H1 (cell line): ENCODE results near the gene BGN. TPM values are rescaled to one million over a fixed set of nuclear protein-coding genes. Genes with fewer than 3 reads are reported as not detected.

Experiments
- CTCF ChIA-PET: fragments of 300-600 bp; sonication (Branson Sonifier 250); formaldehyde crosslinking; loops from one replicate; lab custom pipeline; 2021; ENCODE audit not compliant: partially characterized antibody; lab: Charles Lee
- POLR2A ChIA-PET: fragments of 300-600 bp; sonication (Branson Sonifier 250); formaldehyde crosslinking; loops from one replicate; lab custom pipeline; 2021; ENCODE audit warnings: inconsistent platforms; ENCODE audit not compliant: partially characterized antibody; lab: Charles Lee
- DNase-seq, 2 experiments: peaks; one replicate each; pipeline versions ENCODE4 v3.0.0 to v3.0.0-alpha.2; 2010 to 2022; ENCODE audit warnings: low spot score in 2 of 2, low read depth in 1 of 2, mixed read lengths in 1 of 2
- FAIRE-seq: peaks from 2 replicates; lab custom pipeline; 2011; peaks lifted over from hg19 to GRCh38; lab: Jason Lieb, UNC
- H2AFZ ChIP-seq: 2 replicates; pipeline ENCODE4 v1.8.1; 2012; ENCODE audit warnings: low read length, inconsistent platforms
- H2AK5ac ChIP-seq: 2 replicates; pipeline ENCODE4 v1.6.1; 2013; ENCODE audit warnings: low read depth, low read length
- H2BK120ac ChIP-seq: replicated peaks from 2 replicates; pipeline ENCODE3; 2013; ENCODE audit warnings: low read depth, low read length, inconsistent platforms
- H2BK12ac ChIP-seq: 2 replicates; pipeline ENCODE4 v1.6.1; 2013; ENCODE audit warnings: low read depth, low read length
- H2BK15ac ChIP-seq: 2 replicates; pipeline ENCODE4 v1.6.1; 2013; ENCODE audit warnings: low read length
- H2BK20ac ChIP-seq: 2 replicates; pipeline ENCODE4 v1.6.1; 2013; ENCODE audit warnings: low read length
- H2BK5ac ChIP-seq: 2 replicates; pipeline ENCODE4 v1.6.1; 2013; ENCODE audit warnings: low read depth, low read length
- H3K14ac ChIP-seq: 2 replicates; pipeline ENCODE4 v1.6.1; 2013; ENCODE audit warnings: inconsistent platforms; ENCODE audit not compliant: insufficient read length
- H3K18ac ChIP-seq: 2 replicates; pipeline ENCODE4 v1.6.1; 2013; ENCODE audit warnings: low read length; ENCODE audit errors: extremely low read depth
- H3K23ac ChIP-seq: 2 replicates; pipeline ENCODE4 v1.6.1; 2013; ENCODE audit warnings: inconsistent platforms; ENCODE audit not compliant: insufficient read length
- H3K23me2 ChIP-seq: 2 replicates; pipeline ENCODE4 v1.6.1; 2013; ENCODE audit warnings: low read depth, low read length
- H3K27ac ChIP-seq: 2 replicates; pipeline ENCODE4 v1.6.1; 2011; ENCODE audit warnings: low read depth, low read length, inconsistent platforms
- H3K27me3 ChIP-seq, 4 experiments: replicated peaks in 1 of 4; 1 replicate in 1 of 4; 2 replicates in 3 of 4; pipeline versions ENCODE4 v1.6.1 to v1.8.1; 2011 to 2013; ENCODE audit warnings: low read length in 3 of 4, mild to moderate bottlenecking in 3 of 4, inconsistent platforms in 2 of 4, mixed read lengths in 2 of 4, moderate library complexity in 1 of 4; ENCODE audit not compliant: control insufficient read depth in 3 of 4, insufficient read depth in 3 of 4; ENCODE audit errors: extremely low read depth in 1 of 4
- H3K36me3 ChIP-seq, 4 experiments: 2 replicates each; pipeline versions ENCODE4 v1.6.1 to v1.8.1; 2011 to 2013; ENCODE audit warnings: mild to moderate bottlenecking in 4 of 4, low read length in 3 of 4, moderate library complexity in 2 of 4, control low read depth in 1 of 4, inconsistent platforms in 1 of 4; ENCODE audit not compliant: insufficient read depth in 4 of 4, control insufficient read depth in 2 of 4
- H3K4ac ChIP-seq: replicated peaks from 2 replicates; pipeline ENCODE3; 2013; ENCODE audit warnings: low read length, low read depth, mixed read lengths, inconsistent platforms; ENCODE audit not compliant: insufficient read length
- H3K4me1 ChIP-seq, 4 experiments: replicated peaks in 1 of 4; 1 replicate in 1 of 4; 2 replicates in 3 of 4; pipeline versions ENCODE4 v1.6.1 to v1.8.1; 2011 to 2013; ENCODE audit warnings: low read length in 3 of 4, inconsistent platforms in 2 of 4, mixed read lengths in 1 of 4; ENCODE audit not compliant: insufficient read depth in 4 of 4, control insufficient read depth in 3 of 4
- H3K4me2 ChIP-seq, 2 experiments: 2 replicates each; pipeline versions ENCODE4 v1.6.1 to v1.8.1; 2011 to 2013; ENCODE audit warnings: low read depth in 2 of 2, low read length in 2 of 2, control low read depth in 1 of 2, inconsistent platforms in 1 of 2, mild to moderate bottlenecking in 1 of 2; ENCODE audit not compliant: insufficient read depth in 1 of 2
- H3K4me3 ChIP-seq, 4 experiments: fragments of 200-600, 300-600 bp in 1 of 4; sonication (generic), shearing (Covaris generic), sonication (Bioruptor Twin) in 1 of 4; 2 replicates each; pipeline versions ENCODE4 v1.5.1 to v1.8.1; 2011 to 2016; ENCODE audit warnings: low read length in 4 of 4, low read depth in 3 of 4, control low read depth in 2 of 4, inconsistent platforms in 2 of 4, mild to moderate bottlenecking in 2 of 4, mixed read lengths in 1 of 4, moderate library complexity in 1 of 4; ENCODE audit not compliant: insufficient read depth in 2 of 4; ENCODE audit errors: extremely low read depth in 1 of 4
- H3K56ac ChIP-seq: replicated peaks from 2 replicates; pipeline ENCODE3; 2013; ENCODE audit warnings: low read depth, mild to moderate bottlenecking, mixed read lengths, low read length, inconsistent platforms; ENCODE audit not compliant: insufficient read length
- H3K79me1 ChIP-seq: 2 replicates; pipeline ENCODE4 v1.6.1; 2013; ENCODE audit warnings: low read depth, low read length, control low read depth
- H3K79me2 ChIP-seq, 2 experiments: 2 replicates each; pipeline versions ENCODE4 v1.6.1 to v1.8.1; 2012 to 2013; ENCODE audit warnings: low read length in 2 of 2, mild to moderate bottlenecking in 2 of 2, inconsistent platforms in 1 of 2; ENCODE audit not compliant: insufficient read depth in 2 of 2, control insufficient read depth in 1 of 2
- H3K9ac ChIP-seq, 4 experiments: replicated peaks in 1 of 4; 1 replicate in 1 of 4; 2 replicates in 3 of 4; pipeline versions ENCODE4 v1.6.1 to v1.8.1; 2011 to 2013; ENCODE audit warnings: low read depth in 3 of 4, low read length in 3 of 4, control low read depth in 2 of 4, mild to moderate bottlenecking in 2 of 4, moderate library complexity in 2 of 4, inconsistent platforms in 1 of 4; ENCODE audit errors: extremely low read depth in 1 of 4
- H3K9me3 ChIP-seq, 2 experiments: 2 replicates each; pipeline versions ENCODE4 v1.6.1 to v1.8.1; 2012 to 2013; ENCODE audit warnings: mild to moderate bottlenecking in 2 of 2, moderate library complexity in 2 of 2, control low read depth in 1 of 2, inconsistent platforms in 1 of 2, low read depth in 1 of 2, low read length in 1 of 2, mixed read lengths in 1 of 2; ENCODE audit not compliant: insufficient read depth in 2 of 2
- H4K20me1 ChIP-seq, 2 experiments: replicated peaks in 1 of 2; 2 replicates each; pipeline versions ENCODE3 to v1.8.1; 2011 to 2013; ENCODE audit warnings: inconsistent platforms in 2 of 2, low read length in 2 of 2, mild to moderate bottlenecking in 1 of 2; ENCODE audit not compliant: insufficient read depth in 2 of 2, control insufficient read depth in 1 of 2
- H4K5ac ChIP-seq: 2 replicates; pipeline ENCODE4 v1.6.1; 2013; ENCODE audit warnings: low read length, low read depth, mixed read lengths, inconsistent platforms; ENCODE audit not compliant: insufficient read length
- H4K8ac ChIP-seq: 2 replicates; pipeline ENCODE4 v1.8.0; 2013; ENCODE audit warnings: mild to moderate bottlenecking, moderate library complexity, low read length, inconsistent platforms; ENCODE audit not compliant: insufficient read depth; ENCODE audit errors: extremely low read depth
- H4K91ac ChIP-seq: replicated peaks from 2 replicates; pipeline ENCODE3; 2013; ENCODE audit warnings: low read length, mixed read lengths, inconsistent platforms; ENCODE audit not compliant: insufficient read length
- CBX8 ChIP-seq: fragments of 300-800, 300-1000 bp; sonication (generic); IDR thresholded peaks from 2 replicates; pipeline ENCODE4 v1.7.1; 2016; ENCODE audit warnings: low read depth, low read length, borderline replicate concordance
- CHD2 ChIP-seq: IDR thresholded peaks from 2 replicates; pipeline ENCODE4 v1.6.1; 2012; ENCODE audit warnings: low read length, improper control_type of control experiment
- CTCF ChIP-seq, 3 experiments: IDR thresholded peaks; 1 replicate in 2 of 3; 2 replicates in 1 of 3; pipeline versions ENCODE4 v1.5.1 to v1.6.1; 2011; ENCODE audit warnings: low read length in 3 of 3, mild to moderate bottlenecking in 3 of 3, inconsistent platforms in 2 of 3, low read depth in 1 of 3, moderate library complexity in 1 of 3; ENCODE audit not compliant: insufficient read depth in 1 of 3; ENCODE audit errors: control extremely low read depth in 1 of 3
- E2F6 ChIP-seq: IDR thresholded peaks from 2 replicates; pipeline ENCODE4 v1.6.1; 2012; ENCODE audit warnings: inconsistent platforms
- FOSL1 ChIP-seq: IDR thresholded peaks from 2 replicates; pipeline ENCODE4 v1.6.1; 2011; ENCODE audit warnings: mild to moderate bottlenecking, low read depth, low read length, moderate library complexity; ENCODE audit not compliant: insufficient read depth
- POU5F1 ChIP-seq: IDR thresholded peaks from 2 replicates; pipeline ENCODE4 v1.6.1; 2011; ENCODE audit warnings: low read depth, mild to moderate bottlenecking, low read length, moderate library complexity
- SP4 ChIP-seq: IDR thresholded peaks from 2 replicates; pipeline ENCODE4 v1.6.1; 2012; ENCODE audit warnings: low read length, inconsistent platforms
- WGBS, 2 experiments: shearing (Covaris generic) in 1 of 2; methylation state at CpG; one replicate each; pipeline versions ENCODE4 v1.1.6 to v1.1.7; 2013 to 2015; ENCODE audit warnings: low lambda C conversion rate in 2 of 2, mixed read lengths in 2 of 2, inconsistent platforms in 1 of 2, low coverage in 1 of 2, missing lambda C conversion rate in 1 of 2; ENCODE audit not compliant: insufficient replicate concordance in 2 of 2, insufficient coverage in 1 of 2, insufficient read length in 1 of 2; ENCODE audit errors: extremely low coverage in 1 of 2, missing lambda C conversion rate in 1 of 2; 5-methylcytosine and 5-hydroxymethylcytosine counted together
- polyA plus RNA-seq, 7 experiments: library from polyadenylated mRNA; depleted of rRNA in 3 of 7; stranded (reverse) in 5 of 7; unstranded in 2 of 7; fragments of >200 nt in 5 of 7; fragments of 200-250 nt in 2 of 7; gene quantifications; 1 replicate in 5 of 7; 2 replicates in 1 of 7; 4 replicates in 1 of 7; pipeline versions ENCODE4 v1.2.1 to v1.2.3, GENCODE V29; 2011 to 2013; ENCODE audit warnings: missing spikeins in 2 of 7, mixed read lengths in 2 of 7
- total RNA-seq: library from RNA; stranded (reverse); fragmentation: NEBNext Ultra II Directional; extraction: Animal tissue kit (Norgen Biotek cat#: 25700); gene quantifications from 2 replicates; pipeline ENCODE4 v1.2.1, GENCODE V29; 2021

BGN gene
- total and polyA plus RNA-seq, 2 of the 8 experiments (the other 6 are each of a cell fraction or from before 2014, with no cell fraction given) = 1.8 to 2.4 TPM

GRCh38 chrX:153463031-153463430 lies 31.7 kb upstream of the BGN start:
- Histone ChIP-seq H4K91ac (no peak overlapping the region), H4K5ac (no peak overlapping the region), H3K36me3 (peaks cover 0 to 4% (median 2%) of the 10 kb centered on the region in 4 experiments; a peak in 5 of 8 replicates), H3K4me3 (no peak overlapping the region), H4K20me1 (peaks cover 0 to 2% of the 10 kb centered on the region in 2 experiments), H2AK5ac (no peak overlapping the region), H3K23ac (no peak overlapping the region), H3K4me1 (no peaks in the 10 kb centered on the region), H4K8ac (no peak overlapping the region), H3K9ac (no peak overlapping the region), H3K79me2 (no peaks in the 10 kb centered on the region), H3K79me1 (no peaks in the 10 kb centered on the region; the same call in 1 of the 2 replicates), H3K27ac (no peak overlapping the region), H3K27me3 (no peaks in the 10 kb centered on the region), H2BK5ac (no peak overlapping the region), H2BK15ac (no peak overlapping the region), H3K14ac (no peak overlapping the region), H3K18ac (no peak overlapping the region), H2BK120ac (no peak overlapping the region), H2AFZ (no peak overlapping the region), H3K23me2 (no peaks in the 10 kb centered on the region), H2BK20ac (no peak overlapping the region), H3K4me2 (no peak overlapping the region), H3K9me3 (no peaks in the 10 kb centered on the region), H3K4ac (no peak overlapping the region), H2BK12ac (no peak overlapping the region), H3K56ac (no peak overlapping the region)
- WGBS, 2 experiments = 92% methylated on average over 4 of the region's 6 CpGs; no CpG with 5 or more reads in 1 of the 2 experiments
- FAIRE-seq = no peak
- ChIA-PET POLR2A (no interaction called here), CTCF (interaction anchor here (0.6 to 3.7 kb wide), 2 partner anchors 45 to 135 kb away, joined by 4 to 21 read pairs; no protein-coding TSS in a partner anchor)
- no peak for TF ChIP-seq E2F6
- TF ChIP-seq FOSL1 = no peak
- no peak for TF ChIP-seq CBX8
- TF ChIP-seq SP4 = no peak
- no peak for TF ChIP-seq CHD2
- TF ChIP-seq POU5F1 = no peak
- no peak for TF ChIP-seq CTCF (IDR thresholded peaks at IDR 0.05; ENCODE audit: control extremely low read depth in 1 of 3, insufficient read depth in 1 of 3, low read depth in 1 of 3, low read length in 3 of 3)
- no peak for DNase-seq
